Parathyroid adenoma (tissue), 2 donors: ENCODE measurements around the gene TUBB4B.

Source experiments
- H2AFZ ChIP-seq: fragments of 300-600 bp; sonication (generic); one replicate; pipeline ENCODE4 v1.7.0; 2017; ENCODE audit warnings: antibody characterized with exemption, mild to moderate bottlenecking
- H3K27ac ChIP-seq: fragments of 300-600 bp; sonication (generic); one replicate; pipeline ENCODE4 v1.7.0; 2017
- H3K27me3 ChIP-seq: fragments of 300-600 bp; sonication (generic); one replicate; pipeline ENCODE4 v1.7.0; 2017; ENCODE audit warnings: low read length; ENCODE audit not compliant: control insufficient read depth, insufficient read depth
- H3K36me3 ChIP-seq: fragments of 300-600 bp; sonication (generic); one replicate; pipeline ENCODE4 v1.7.0; 2017; ENCODE audit warnings: low read length; ENCODE audit not compliant: control insufficient read depth, insufficient read depth
- H3K4me1 ChIP-seq: fragments of 300-600 bp; sonication (generic); one replicate; pipeline ENCODE4 v1.7.0; 2017; ENCODE audit warnings: control low read depth
- H3K4me2 ChIP-seq: fragments of 300-600 bp; sonication (generic); one replicate; pipeline ENCODE4 v1.7.0; 2017; ENCODE audit warnings: low read length
- H3K4me3 ChIP-seq: fragments of 300-600 bp; sonication (generic); one replicate; pipeline ENCODE4 v1.7.0; 2017; ENCODE audit warnings: low read depth, low read length
- H3K79me2 ChIP-seq: fragments of 300-600 bp; sonication (generic); one replicate; pipeline ENCODE4 v1.7.0; 2017; ENCODE audit warnings: control low read depth
- H3K9ac ChIP-seq: fragments of 300-600 bp; sonication (generic); one replicate; pipeline ENCODE4 v1.7.0; 2017; ENCODE audit warnings: mild to moderate bottlenecking
- H3K9me3 ChIP-seq: fragments of 300-600 bp; sonication (generic); one replicate; pipeline ENCODE4 v1.7.0; 2017; ENCODE audit warnings: low read length; ENCODE audit not compliant: control insufficient read depth
- TF ChIP-seq, protein P1 (sequence below): fragments of 300-600 bp; sonication (generic); IDR thresholded peaks from one replicate; pipeline ENCODE4 v1.7.0; 2017; ENCODE audit warnings: antibody characterized with exemption, mild to moderate bottlenecking
- donor health status: primary hyperparathyroidism.

The TUBB4B gene

DNA sequence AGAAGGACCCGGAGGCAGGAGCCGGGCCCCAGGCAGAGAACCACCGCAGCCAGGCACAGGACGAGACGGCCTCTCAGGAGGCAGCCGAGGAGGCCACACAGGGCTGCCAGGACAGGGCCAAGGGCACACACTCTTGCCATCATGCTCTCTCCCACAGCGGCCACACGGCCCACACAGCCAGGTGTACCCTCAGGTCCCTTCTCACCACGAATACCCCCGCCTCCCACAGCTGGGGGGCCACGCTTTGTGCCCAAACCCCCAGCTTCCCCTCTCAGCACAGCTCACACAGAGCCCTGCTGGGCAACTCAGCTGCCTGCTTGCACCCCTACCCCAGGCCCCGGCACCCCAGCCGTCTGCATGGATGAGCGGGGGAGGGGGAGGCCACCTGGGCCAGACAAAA lies 47.3 kb upstream of the TUBB4B start:
- no peak overlapping the region for H3K9ac ChIP-seq
- H3K36me3 ChIP-seq = no peaks in the 10 kb centered on the region
- H3K79me2 ChIP-seq = peaks cover 9% of the 10 kb centered on the region
- no peak overlapping the region for H3K27ac ChIP-seq
- no peaks in the 10 kb centered on the region for H3K27me3 ChIP-seq
- H2AFZ ChIP-seq = no peak overlapping the region
- H3K4me1 ChIP-seq = peaks cover 5% of the 10 kb centered on the region
- no peak overlapping the region for H3K4me3 ChIP-seq
- no peaks in the 10 kb centered on the region for H3K9me3 ChIP-seq
- TF ChIP-seq, protein P1, sequence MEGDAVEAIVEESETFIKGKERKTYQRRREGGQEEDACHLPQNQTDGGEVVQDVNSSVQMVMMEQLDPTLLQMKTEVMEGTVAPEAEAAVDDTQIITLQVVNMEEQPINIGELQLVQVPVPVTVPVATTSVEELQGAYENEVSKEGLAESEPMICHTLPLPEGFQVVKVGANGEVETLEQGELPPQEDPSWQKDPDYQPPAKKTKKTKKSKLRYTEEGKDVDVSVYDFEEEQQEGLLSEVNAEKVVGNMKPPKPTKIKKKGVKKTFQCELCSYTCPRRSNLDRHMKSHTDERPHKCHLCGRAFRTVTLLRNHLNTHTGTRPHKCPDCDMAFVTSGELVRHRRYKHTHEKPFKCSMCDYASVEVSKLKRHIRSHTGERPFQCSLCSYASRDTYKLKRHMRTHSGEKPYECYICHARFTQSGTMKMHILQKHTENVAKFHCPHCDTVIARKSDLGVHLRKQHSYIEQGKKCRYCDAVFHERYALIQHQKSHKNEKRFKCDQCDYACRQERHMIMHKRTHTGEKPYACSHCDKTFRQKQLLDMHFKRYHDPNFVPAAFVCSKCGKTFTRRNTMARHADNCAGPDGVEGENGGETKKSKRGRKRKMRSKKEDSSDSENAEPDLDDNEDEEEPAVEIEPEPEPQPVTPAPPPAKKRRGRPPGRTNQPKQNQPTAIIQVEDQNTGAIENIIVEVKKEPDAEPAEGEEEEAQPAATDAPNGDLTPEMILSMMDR = no peak
- no peak overlapping the region for H3K4me2 ChIP-seq

DNA sequence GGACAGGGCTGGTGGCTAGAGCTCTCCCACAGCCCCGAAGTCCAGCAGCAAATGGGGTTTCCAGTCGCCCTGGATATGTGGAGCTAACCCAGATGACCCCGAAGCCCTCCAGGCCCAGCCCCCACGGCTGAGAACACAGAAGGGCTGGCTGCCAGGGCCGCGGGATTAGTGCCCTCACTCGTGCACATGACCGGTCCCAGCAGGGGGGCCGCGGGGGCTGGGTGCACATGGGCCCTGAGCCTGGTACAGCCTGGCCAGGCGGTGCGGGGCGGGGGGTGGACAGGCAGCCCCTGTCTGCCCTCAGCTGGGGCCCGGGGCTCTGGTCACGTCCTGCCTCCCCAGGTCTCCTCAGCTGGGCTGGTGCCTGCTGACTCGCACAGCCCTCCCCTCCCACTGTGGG lies 46.7 kb upstream of the TUBB4B start:
- Histone ChIP-seq H3K79me2 (peaks cover 9% of the 10 kb centered on the region), H3K36me3 (no peaks in the 10 kb centered on the region), H3K9ac (no peak overlapping the region), H2AFZ (no peak overlapping the region), H3K4me1 (peaks cover 9% of the 10 kb centered on the region), H3K27ac (no peak overlapping the region), H3K4me3 (no peak overlapping the region), H3K4me2 (no peak overlapping the region), H3K9me3 (no peaks in the 10 kb centered on the region), H3K27me3 (no peaks in the 10 kb centered on the region)
- TF ChIP-seq, protein P1 = no peak

DNA sequence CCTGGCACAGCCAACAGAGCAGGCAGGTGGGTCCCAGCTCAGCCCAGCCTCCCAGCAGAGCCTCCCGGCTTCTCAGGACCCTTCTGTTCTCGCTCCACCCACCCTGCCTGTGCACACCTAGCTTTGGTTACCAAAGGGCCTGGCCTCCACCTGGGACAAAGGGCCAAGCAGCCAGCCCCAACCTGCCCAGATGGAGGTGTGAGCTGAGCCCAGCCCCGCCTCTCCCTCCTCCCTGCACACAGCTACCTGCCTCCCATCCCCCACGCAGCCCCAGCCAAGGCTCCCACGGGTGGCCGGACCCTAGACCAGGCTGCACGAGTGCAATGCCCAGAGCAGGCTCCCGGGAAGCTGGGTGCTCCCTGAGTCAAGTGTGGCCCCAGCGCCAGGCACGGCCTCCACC lies 46.2 kb upstream of the TUBB4B start:
- Histone ChIP-seq H3K4me3 (no peak overlapping the region), H3K27me3 (no peaks in the 10 kb centered on the region), H3K9ac (no peak overlapping the region), H3K27ac (no peak overlapping the region), H3K79me2 (peaks cover 9% of the 10 kb centered on the region), H3K4me2 (no peak overlapping the region), H2AFZ (no peak overlapping the region), H3K4me1 (peaks cover 4% of the 10 kb centered on the region), H3K9me3 (no peaks in the 10 kb centered on the region), H3K36me3 (no peaks in the 10 kb centered on the region)
- TF ChIP-seq, protein P1 = no peak

DNA sequence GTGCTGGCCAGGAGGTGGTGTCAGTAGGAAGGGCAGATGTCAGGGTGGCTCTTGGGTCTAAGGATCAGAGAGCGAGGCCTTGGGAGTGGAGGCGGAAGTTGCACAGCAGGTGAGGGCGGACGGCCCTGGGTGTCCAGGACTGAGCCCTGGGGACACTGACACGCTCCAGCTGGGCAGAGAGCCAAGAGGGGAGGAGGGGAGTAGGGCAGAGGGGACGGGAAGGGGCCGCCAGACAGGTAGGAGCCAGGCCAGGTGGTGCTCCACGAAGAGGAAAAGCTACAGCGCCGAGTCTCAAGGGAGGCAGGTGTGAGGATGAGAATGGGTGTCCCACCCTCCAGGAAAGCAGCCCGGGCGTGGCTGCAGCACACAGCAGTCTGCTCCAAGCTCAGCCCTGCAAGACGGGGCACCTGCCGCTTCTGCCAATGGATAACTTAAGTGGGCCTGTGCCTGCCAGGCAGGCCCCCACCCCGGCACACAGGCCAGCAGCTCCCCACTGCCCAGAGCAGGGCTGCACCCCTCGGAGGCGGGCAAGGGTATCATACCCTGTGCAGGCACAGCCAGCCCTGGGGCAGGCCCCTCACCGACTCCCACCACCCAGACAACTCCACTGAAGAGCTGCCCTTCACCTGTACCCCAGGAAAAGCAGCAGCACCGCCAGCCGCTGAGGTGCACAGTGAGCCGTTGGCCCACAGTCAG lies 45.4 kb upstream of the TUBB4B start:
- Histone ChIP-seq H2AFZ (no peak overlapping the region), H3K27ac (no peak overlapping the region), H3K4me1 (peaks cover 4% of the 10 kb centered on the region), H3K27me3 (no peaks in the 10 kb centered on the region), H3K9ac (no peak overlapping the region), H3K9me3 (no peaks in the 10 kb centered on the region), H3K79me2 (peaks cover 9% of the 10 kb centered on the region), H3K36me3 (no peaks in the 10 kb centered on the region), H3K4me2 (no peak overlapping the region), H3K4me3 (no peak overlapping the region)
- TF ChIP-seq, protein P1 = no peak
